ENCODE results near the gene PLA1A.
"Not testable (repeated sequence)": the region's sequence is repeated elsewhere in the genome, so short reads cannot be mapped to it uniquely, and the experiment has no call there.

Gene PLA1A

GRCh38 chr3:119560160-119560559 lies 37.5 kb upstream of the PLA1A start:
- ChIA-PET POLR2A (ENCODE audit: low non-redundant PET) (no interaction called here), CTCF (interaction anchor here (0.7 kb wide), 1 partner anchor 20 kb away, joined by 3 read pairs; no protein-coding TSS in a partner anchor)
- no peak for DNase-seq (ENCODE audit: low spot score)
- no peak overlapping the region for H3K27ac ChIP-seq
- TF ChIP-seq, protein P1, sequence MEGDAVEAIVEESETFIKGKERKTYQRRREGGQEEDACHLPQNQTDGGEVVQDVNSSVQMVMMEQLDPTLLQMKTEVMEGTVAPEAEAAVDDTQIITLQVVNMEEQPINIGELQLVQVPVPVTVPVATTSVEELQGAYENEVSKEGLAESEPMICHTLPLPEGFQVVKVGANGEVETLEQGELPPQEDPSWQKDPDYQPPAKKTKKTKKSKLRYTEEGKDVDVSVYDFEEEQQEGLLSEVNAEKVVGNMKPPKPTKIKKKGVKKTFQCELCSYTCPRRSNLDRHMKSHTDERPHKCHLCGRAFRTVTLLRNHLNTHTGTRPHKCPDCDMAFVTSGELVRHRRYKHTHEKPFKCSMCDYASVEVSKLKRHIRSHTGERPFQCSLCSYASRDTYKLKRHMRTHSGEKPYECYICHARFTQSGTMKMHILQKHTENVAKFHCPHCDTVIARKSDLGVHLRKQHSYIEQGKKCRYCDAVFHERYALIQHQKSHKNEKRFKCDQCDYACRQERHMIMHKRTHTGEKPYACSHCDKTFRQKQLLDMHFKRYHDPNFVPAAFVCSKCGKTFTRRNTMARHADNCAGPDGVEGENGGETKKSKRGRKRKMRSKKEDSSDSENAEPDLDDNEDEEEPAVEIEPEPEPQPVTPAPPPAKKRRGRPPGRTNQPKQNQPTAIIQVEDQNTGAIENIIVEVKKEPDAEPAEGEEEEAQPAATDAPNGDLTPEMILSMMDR (conservative IDR thresholded peaks at IDR 0.05; ENCODE audit: low read depth): no peak

DNA sequence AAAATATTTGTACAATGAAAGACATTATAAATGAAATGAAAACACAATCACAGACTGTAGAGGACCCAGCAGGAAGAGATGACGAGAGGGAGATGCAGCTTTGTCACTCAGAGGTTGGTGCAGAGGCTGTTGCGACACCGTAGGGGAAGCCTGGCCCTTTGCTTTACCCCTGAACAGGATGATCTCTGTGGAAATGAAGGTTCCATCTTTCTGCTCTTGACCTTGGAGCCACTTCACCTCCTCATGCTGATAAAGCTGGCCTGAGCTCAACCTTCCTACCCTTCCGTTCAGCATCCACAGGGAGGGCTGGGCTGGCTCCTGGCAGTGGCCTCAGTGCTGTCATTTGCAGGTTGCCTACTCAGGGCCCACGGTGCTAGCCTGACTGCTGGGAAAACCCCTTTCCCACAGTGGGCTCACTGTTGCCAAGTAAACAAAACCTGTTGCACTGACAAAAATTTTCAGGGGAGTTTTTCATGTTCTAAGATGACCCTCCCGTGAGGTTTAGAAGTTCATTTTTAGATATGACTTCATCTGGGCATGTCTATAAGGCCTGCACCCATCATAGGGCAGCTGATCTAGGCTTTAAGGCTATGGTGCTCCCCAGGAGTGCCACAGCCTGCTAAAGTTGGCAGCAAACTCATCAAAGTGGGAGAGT lies 35.3 kb upstream of the PLA1A start:
- TF ChIP-seq, protein P1 (conservative IDR thresholded peaks at IDR 0.05; ENCODE audit: low read depth): no peak
- ChIA-PET POLR2A (ENCODE audit: low non-redundant PET) (no interaction called here), CTCF (interaction anchor here (0.6 kb wide), 1 partner anchor 231 kb away, joined by 4 read pairs; no protein-coding TSS in a partner anchor)

GRCh38 chr3:119563334-119563733 lies 34.4 kb upstream of the PLA1A start:
- CTCF ChIA-PET; DNase-seq (ENCODE audit: low spot score); H3K27ac ChIP-seq; POLR2A ChIA-PET (ENCODE audit: low non-redundant PET): not testable (repeated sequence)

More for the DNA sequence above, 35.3 kb upstream of the PLA1A start:
- no peak for DNase-seq (ENCODE audit: low spot score)
- no peak overlapping the region for H3K27ac ChIP-seq

DNA sequence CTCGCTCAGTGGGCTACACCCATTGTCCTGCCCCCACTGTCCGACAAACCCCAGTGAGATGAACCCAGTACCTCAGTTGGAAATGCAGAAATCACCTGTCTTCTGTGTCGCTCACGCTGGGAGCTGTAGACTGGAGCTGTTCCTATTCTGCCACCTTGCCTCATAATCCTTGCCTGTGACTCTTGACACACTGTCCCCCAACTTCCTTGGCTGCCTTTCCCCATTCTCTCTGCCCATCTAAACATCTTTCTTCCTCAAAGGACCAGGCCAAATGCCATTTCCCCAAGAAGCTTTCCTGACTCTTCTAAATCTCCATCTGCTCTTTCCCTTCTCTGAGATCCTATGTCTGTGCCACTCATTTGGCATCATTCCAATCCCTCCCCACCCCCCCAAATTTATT lies 28.5 kb upstream of the PLA1A start:
- CTCF ChIA-PET: interaction anchor here (0.6 kb wide), 1 partner anchor 641 kb away, joined by 3 read pairs; no protein-coding TSS in a partner anchor
- DNase-seq (ENCODE audit: low spot score): no peak
- no peak overlapping the region for H3K27ac ChIP-seq
- POLR2A ChIA-PET (ENCODE audit: low non-redundant PET): no interaction called here
- TF ChIP-seq, protein P1 (conservative IDR thresholded peaks at IDR 0.05; ENCODE audit: low read depth): no peak

GRCh38 chr3:119570229-119570628 lies 27.5 kb upstream of the PLA1A start:
- ChIA-PET POLR2A (ENCODE audit: low non-redundant PET) (no interaction called here), CTCF (interaction anchor here (0.6 kb wide), 1 partner anchor 99 kb away, joined by 3 read pairs; no protein-coding TSS in a partner anchor)
- TF ChIP-seq, protein P1 (conservative IDR thresholded peaks at IDR 0.05; ENCODE audit: low read depth): no peak
- no peak for DNase-seq (ENCODE audit: low spot score)
- H3K27ac ChIP-seq: no peak overlapping the region

DNA sequence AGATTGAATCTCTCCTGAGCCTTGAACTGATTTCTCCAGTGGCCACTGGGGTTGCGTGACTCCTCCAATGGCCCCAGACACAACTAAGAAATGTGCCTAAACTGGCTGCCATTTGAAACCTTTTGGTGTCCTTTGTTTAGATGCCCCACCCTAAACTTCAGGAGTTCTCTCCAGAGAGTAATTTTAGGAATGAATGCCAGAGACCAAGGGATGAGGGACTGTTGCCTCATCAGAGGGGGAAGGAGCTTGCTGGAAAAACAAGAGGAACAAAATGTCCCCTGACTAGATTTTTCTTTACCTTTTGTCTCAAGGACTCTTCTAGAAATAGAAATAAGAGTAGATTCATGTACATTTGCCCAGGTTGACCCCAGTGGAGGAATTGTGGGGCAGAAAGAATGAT lies 26.5 kb upstream of the PLA1A start:
- POLR2A ChIA-PET (ENCODE audit: low non-redundant PET): no interaction called here
- H3K27ac ChIP-seq: no peak overlapping the region
- DNase-seq (ENCODE audit: low spot score): no peak
- CTCF ChIA-PET: no interaction called here
- TF ChIP-seq, protein P1 (conservative IDR thresholded peaks at IDR 0.05; ENCODE audit: low read depth): no peak

DNA sequence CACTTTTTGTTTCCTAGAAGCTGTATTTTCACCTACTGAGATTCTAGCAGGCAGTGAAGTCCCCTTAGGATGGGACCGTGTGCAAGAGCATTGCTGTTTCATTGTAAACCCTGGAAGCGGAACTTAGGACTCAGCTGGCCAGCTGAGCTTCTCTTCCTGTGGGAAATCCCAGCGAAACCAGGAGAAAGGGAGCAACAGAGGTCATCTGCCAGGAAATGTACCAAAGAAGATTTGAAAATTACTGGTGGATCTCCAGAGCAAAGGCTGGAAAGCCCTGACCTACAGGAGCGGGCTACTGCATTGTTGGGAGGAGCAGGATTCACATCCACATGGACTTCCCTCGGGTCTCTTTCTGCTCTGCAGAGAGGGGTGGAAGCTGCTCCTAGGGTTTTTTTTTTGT lies 26.0 kb upstream of the PLA1A start:
- POLR2A ChIA-PET (ENCODE audit: low non-redundant PET): no interaction called here
- no peak overlapping the region for H3K27ac ChIP-seq
- TF ChIP-seq, protein P1 (conservative IDR thresholded peaks at IDR 0.05; ENCODE audit: low read depth): no peak
- DNase-seq (ENCODE audit: low spot score): no peak
- CTCF ChIA-PET: no interaction called here
